ENCODE results near the gene SH3D21.

DNA sequence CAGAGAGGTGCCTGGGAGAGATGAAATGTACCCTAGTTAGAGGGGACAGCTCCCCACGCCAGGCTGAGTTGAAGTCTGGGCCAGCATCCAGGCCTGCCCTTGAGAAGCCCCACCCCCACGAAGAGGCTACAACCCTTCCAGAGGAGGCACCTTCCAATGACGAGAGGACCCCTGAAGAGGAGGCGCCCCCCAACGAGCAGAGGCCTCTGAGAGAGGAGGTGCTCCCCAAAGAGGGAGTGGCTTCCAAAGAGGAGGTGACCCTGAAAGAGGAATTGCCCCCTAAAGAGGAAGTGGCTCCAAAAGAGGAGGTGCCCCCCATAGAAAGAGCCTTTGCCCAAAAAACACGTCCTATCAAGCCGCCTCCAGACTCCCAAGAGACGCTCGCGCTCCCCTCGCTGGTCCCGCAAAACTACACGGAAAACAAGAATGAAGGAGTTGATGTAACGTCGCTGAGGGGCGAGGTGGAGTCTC is 14.2 kb downstream of the SH3D21 start:
- TF ChIP-seq, protein P1, sequence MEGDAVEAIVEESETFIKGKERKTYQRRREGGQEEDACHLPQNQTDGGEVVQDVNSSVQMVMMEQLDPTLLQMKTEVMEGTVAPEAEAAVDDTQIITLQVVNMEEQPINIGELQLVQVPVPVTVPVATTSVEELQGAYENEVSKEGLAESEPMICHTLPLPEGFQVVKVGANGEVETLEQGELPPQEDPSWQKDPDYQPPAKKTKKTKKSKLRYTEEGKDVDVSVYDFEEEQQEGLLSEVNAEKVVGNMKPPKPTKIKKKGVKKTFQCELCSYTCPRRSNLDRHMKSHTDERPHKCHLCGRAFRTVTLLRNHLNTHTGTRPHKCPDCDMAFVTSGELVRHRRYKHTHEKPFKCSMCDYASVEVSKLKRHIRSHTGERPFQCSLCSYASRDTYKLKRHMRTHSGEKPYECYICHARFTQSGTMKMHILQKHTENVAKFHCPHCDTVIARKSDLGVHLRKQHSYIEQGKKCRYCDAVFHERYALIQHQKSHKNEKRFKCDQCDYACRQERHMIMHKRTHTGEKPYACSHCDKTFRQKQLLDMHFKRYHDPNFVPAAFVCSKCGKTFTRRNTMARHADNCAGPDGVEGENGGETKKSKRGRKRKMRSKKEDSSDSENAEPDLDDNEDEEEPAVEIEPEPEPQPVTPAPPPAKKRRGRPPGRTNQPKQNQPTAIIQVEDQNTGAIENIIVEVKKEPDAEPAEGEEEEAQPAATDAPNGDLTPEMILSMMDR (conservative IDR thresholded peaks at IDR 0.05; ENCODE audit: low read length), result no peak
- no peak for TF ChIP-seq EZH2phosphoT487 (IDR thresholded peaks at IDR 0.05; ENCODE audit: borderline replicate concordance)
